GM18858 (cell line): ENCODE results near the gene PLCH2.
"Not testable (repeated sequence)": the region's sequence is repeated elsewhere in the genome, so short reads cannot be mapped to it uniquely, and the experiment has no call there.

ENCODE experiments used
- ATAC-seq: cut with Tn5 transposase; IDR thresholded peaks from one replicate; pipeline ENCODE4 v1.9.1; 2021; ENCODE audit not compliant: unreplicated experiment

PLCH2 gene

DNA sequence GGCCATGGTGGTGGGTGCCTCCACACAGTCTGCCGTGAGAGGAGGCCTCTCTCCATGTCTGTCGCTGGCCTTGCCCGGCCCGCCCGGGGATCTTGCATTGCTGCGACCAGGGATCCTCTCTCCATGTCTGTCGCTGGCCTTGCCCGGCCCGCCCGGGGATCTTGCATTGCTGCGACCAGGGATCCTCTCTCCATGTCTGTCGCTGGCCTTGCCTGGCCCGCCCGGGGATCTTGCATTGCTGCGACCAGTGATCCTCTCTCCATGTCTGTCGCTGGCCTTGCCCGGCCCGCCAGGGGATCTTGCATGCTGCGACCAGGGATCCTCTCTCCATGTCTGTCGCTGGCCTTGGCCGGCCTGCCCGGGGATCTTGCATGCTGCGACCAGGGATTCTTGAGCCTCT lies 35.7 kb upstream of the PLCH2 start:
- ATAC-seq: not testable (repeated sequence)

DNA sequence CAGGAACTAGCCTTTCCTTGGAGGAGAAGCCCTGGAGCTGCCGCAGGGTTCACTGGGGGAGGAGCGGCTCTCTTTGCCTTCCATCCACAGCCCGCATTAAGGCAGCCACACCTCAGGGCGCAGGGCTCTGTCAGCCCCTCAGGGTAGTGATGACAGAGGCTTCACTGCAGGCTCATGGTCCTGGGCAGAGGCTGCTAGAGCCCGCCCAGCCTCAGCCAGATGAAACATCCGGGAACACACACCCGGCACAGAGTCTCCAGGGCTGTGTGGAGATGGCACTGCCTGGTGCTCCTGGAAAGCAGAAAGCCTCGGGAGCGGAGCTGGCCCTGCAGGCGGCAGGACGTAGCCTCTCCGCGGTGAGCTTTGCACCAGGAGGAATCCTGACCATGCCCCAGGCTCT lies 34.3 kb upstream of the PLCH2 start:
- ATAC-seq: no peak

DNA sequence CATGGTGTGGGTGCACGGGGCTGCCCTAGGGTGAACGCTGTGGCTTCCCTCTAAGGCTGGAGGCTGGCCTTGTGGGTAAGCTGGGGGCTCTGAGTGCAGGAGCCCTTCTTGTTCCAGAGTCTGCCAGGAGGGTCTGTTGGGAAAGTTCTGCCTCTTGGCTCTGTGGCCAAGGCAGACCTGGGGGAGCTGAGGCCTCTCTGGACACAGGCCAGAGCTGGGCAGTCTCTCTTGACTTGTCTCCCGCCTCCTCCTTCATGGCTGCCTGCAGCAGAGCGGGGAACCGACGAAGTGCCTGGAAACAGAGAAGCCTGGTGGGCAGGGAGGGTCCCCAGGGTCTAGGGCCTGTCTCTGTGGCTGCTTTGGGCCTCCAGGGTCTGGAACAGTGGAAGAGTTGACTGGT lies 33.4 kb upstream of the PLCH2 start:
- no peak for ATAC-seq

DNA sequence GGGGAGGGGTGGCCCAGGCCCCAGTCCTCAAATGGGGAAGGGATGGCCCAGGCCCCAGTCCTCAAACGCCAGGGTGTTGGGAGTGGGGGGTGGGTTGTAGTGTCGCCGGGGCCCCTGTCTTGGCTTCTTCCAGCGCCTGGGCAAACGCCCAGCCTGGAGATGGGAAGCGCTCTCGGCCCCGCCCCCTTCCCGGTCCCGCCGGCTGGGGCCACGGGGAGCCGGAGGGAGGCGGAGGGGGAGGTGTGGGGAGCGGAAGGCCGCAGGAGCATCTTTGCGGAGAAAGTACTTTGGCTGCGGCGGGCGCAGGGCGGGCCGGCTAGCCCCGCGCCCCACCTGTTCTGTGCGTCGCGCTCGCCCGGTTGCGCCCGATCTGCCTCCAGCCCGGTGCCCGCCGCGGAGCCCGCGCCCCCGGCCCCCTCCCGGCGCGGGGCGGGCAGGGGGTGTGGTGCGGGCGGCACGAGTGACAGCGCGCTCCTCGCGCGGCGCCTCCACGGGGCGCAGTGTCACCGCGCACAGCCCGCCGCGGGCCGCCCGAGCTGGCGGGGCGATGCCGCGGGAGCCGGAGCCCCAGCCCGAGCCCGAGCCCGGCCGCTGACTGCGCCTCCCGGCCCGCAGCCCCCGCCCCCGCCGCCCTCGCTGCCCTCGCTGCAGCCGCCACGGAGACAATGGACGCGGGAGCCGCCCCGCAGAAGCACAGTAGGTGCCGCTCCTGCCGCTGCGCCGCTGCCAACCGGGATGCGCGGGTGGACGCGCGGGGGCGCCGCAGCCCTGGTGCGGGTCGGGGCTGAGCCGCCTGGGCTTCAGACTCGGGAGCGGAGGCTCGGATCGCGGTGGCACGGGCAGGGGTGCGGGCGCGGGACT lies 32.6 kb upstream of the PLCH2 start:
- no peak for ATAC-seq

DNA sequence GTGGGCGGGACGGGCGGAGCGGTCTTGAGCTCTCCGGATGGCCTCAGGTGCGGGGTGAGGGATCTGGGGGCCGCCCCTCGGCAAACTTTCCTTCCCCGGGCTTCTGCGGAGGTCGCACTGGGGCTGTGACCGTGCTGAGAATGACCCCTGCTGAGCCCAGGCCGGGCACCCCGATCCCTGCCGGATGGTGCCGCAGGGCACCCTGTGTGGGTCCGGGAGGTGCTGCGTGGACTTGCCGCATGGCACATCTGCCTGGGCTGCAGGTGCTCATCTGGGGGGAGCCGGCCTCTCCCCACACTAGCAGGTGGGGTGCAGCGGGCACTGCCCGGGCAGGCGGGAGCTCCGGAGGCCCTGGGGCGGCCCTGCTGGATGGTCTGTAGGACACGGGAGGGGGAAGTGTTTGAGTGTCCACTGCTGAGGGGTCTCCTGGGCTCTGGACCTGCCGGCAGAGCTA lies 31.9 kb upstream of the PLCH2 start:
- ATAC-seq: no peak

DNA sequence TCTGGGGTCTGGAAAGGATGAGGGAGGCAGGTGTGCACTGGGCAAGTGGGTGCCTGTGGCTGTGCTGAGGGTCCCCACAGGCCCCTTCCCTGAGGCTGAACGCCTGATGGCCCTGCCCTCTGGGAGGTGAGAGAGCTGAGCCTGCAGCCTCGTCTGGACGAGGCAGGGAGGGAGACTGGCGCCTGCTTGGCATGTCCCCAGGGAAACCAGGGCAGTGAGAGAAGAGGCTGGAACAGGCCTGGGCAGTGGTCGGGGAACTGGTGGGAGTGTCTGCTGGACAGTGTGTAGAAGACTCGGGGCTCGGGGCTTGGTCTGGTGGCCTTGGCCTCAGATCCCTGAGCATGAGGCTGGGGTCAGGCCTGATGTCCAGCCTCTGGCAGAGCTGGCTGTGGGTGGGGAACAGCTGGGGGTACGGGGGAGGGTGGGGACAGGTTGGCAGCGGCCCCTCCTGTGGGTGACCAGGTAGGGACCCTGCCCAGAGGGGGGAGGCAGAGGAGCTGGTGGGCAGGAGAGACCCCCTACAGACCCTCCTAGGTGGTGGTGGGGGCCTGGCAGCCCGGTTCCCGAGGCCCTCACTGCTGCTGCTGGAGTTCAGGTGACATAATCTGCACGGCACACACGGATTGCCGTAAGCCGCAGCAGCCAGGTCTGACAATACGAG lies 30.8 kb upstream of the PLCH2 start:
- ATAC-seq: no peak

DNA sequence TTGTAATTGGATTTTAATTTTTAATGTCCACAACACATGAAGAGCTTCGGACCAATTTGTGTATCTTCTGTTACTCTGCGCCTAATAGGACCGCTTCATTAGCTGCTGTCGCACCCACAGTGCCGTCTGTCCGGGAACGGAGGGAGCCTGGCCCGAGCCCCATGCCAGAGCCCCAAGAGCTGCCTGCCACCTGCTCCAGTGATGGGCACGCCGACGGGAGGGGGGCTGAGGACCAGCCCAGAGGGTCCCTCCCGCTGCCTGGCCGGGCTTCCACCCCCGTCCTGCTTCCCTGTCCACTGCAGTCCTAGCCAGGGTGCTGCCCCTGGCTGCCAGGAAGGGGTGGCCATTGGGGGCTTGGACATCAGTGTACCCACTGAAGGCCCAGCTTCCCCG lies 30.3 kb upstream of the PLCH2 start:
- no peak for ATAC-seq

DNA sequence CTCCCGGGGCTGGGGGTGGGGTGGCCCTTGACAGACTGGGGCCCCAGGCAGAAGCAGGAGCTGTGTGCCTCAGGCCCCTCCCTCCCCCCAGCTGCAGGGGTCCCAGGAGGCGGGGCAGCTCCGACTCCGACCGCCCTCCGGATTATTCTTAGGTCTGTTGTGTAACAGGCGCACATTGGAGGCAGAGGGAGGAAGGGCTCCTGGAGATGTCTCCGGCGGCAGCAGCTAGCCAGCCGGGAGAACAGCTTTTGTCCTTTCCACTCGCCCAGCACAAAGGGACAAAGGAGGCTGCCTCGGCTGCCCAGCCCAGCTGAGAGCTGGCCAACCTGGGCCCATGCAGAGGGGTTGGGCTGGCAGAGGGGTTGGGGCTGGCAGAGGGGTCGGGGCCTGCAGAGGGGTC lies 29.7 kb upstream of the PLCH2 start:
- ATAC-seq: no peak

DNA sequence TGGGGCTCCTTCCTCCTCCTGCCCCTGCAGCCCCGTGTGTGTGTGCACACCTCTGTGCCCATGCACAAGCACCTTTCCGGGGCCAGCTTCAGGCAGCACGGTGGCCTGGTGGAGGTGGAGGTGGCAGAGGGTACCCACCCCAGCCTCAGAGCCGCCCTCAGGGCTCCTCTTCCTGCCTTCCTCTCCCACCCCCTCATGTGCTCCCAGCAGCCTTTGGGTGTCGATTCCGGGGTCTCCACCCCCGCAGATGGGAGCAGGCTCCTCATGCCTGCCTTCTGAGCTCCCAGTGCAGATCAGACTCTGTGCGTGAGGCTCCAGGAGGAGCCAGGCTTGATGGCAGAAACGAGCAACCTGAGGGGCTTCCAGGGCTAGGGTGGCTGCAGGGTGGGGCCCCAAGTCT lies 29.2 kb upstream of the PLCH2 start:
- no peak for ATAC-seq

DNA sequence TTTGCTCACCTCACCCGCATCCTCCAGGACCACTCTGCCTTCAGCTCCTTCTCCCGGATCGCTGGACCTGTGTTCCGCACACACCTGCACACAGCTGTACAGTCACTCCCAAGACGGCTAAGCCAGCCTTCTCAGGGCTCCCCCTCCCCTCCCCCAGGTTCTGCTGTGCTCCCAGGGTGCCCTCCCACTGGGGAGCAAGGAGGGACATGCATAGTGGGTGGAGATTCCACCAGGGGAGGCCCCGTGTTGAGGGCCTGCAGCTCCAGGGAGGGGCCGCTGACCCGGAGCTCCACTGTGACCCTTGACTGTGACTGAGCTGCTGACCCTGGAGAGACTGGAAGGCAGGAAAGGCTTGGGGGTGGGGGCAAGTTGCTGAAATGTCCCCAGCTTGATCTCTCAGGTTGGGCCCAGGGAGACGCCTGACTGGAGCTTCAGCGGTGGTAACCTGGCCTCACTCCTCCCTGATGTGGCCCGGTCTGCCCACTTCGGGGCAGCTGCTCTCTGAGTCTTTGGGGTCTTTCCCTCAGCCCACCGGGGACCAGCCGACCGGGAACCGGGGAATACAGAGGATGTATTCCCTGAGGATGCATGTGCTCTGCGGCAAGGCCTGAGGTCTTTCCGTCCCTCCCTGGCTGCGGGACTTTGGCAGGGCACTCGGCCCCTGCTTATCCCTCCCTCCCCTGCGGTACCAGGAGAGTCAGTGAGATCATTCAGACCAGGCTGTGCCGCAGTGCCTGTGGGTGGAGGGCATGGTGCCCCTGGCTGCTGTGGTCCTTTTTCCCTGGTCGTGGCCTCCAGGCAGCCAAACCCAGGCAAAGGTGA lies 28.6 kb upstream of the PLCH2 start:
- ATAC-seq: no peak

DNA sequence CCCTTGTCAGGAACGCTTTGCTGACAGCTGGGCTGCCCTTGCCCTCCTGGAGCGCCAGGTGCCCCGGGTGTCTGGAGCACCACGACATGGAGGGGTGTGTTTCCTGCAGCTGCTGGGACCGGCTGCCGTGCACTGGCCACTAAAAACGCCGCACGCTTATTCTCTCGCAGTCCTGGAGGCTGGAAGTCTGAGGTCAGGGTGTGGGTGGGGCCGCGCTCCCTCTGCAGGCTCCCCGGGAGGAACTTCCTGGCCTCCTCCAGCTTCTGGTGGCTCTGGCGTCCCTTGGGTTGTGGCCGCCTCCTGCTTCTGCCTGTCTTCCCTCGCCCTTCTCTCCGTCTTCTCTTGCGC lies 28.0 kb upstream of the PLCH2 start:
- ATAC-seq: no peak

DNA sequence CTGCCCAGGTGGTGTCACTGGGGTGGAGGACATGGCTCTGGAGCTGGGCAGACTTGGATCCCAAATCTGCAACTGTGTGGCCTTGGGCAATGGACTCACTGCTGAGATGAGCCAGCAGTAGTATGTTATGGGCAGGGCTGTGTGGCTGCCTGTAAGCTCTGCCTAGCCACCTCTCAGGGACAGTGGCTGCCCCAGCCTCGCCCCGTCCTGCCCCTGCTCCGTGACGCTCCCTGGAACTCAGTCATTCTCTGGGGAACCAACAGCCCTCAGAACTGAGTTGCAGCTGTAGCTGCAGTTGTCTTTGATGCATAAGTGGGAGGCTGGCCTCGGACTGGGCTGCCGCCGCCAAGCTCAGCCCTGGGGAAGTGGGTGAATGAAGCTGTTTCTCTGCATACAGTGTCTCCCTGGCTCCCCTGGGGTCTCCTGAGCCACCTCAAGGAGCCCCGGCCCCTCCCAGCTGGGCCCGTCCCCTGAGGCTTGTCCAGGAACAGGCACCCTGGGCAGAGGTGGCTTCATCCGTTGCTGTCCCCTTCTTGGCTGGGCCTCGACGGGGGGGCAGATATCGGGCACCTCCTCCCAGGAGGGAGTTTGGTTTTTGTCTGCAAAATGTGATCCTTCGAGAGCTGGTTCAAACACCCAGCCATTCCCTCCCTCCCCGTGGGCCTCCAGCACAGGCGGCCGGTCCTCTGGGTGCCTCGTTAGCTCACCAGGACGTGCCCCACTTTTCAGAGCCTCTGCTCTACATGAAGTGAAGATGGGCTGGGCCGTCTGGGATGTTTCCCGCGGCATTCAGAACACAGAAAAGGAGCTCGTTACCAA lies 26.2 kb upstream of the PLCH2 start:
- ATAC-seq: no peak

DNA sequence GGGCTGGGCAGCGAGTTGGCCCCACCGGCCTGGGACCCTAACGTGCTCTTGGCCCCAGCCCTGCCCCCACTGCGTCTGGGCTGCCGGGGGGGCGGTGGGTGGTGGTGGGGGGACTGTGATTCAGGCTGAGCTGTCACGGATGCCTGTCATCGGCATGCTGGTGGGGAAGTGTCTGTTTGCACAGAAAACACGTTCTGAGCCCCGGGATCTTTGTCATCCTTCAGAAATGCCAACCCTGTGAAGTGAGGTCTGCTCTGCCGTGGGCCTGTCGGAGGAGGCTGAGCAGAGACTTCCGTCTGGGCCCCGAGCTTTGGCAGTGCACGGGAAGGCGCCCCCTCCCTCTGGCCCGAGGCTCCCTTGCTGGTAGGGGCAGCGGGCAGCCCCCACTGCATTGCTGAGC lies 24.3 kb upstream of the PLCH2 start:
- ATAC-seq: no peak

DNA sequence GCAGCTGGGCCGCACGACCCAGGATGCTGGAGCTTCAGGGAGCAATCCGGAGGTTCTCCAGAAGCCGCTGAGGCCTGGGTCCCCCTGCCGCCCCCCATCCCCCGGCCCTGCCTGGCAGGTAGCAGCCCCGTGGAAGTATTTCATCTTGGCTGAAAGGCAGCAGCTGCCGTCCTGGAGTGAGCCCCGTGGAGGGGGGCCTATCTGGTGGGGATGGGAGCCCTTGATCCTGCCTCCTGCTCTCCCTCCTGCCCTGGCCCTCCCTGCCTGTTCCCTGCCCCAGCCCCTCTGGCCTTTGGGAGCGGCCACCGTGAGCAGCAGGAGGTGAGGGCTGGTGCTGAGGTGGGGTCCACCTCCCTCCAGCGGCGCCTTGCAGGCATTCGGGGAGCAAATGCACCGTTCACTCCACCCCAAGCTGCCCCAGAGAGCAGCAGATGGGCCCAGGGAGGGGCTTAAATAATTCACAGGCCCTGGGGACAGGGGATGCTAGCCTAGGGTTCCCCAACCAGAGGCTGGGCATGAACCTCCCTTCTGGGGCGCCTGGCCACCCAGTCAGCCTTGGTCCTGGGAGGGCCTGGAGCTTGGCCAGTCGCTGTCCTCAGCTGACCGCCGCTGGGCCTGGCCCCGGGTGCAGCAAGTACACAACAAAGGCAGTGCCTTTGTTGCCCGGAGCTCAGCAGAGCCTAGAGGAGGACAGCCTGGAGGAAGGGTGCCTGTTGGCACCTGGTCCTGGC lies 23.7 kb upstream of the PLCH2 start:
- ATAC-seq: no peak

DNA sequence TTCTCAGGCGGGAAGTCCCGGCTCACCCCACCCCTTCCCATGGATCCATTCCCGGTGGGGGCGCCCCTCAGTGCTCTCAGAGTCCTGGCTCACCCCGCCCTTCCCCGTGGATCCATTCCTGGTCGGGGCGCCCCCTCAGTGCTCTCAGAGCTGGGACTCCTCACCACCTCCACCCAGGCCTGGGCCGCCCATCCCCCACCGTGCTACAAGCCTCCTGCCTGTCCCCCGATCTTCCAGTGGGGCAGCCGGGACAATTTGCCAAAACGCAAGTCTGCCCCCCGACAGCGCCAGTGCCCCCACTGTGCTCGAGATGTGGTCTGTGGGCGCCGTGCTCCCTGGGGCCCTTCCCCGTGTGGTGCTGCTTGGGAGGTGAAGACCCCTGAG lies 23.2 kb upstream of the PLCH2 start:
- no peak for ATAC-seq

DNA sequence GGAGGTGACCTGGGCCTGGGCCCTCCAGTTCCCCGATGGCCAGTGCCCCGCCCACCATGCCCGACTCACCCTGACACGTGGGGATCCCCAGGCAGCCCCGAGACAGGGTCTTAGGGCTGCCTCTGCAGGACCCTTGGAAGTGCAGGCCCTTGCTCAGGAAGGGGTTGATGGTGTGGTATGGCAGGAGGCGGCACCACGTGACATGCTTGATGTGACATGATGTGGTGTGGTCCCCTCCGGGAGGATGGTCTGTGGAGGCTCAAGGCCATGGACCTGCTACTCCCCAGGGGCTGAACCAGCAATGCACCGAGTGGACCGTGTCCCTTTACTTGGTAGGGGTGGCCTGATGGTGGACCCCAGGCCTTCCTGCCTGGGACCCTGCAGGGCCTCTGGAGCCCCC lies 21.9 kb upstream of the PLCH2 start:
- no peak for ATAC-seq

DNA sequence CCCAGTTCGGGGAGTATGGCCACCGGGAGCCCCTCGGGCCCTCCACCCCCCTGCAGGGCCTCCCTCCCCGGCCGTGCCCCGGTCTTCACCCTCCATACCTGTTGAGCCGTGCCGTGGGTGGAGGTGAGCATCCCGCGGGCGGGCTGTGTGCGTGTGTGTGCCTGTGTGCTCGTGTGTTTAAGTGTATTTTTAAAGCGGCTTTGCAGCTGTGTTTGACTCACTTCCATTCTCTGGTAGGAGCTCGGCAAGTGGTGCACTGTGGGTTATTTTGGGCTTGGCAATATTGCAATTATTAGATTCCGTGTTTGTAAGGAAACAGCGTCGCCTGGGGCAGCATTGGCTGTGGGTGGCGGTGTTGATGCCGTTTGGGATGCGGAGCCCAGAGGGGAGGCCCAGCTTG lies 20.3 kb upstream of the PLCH2 start:
- ATAC-seq: no peak

DNA sequence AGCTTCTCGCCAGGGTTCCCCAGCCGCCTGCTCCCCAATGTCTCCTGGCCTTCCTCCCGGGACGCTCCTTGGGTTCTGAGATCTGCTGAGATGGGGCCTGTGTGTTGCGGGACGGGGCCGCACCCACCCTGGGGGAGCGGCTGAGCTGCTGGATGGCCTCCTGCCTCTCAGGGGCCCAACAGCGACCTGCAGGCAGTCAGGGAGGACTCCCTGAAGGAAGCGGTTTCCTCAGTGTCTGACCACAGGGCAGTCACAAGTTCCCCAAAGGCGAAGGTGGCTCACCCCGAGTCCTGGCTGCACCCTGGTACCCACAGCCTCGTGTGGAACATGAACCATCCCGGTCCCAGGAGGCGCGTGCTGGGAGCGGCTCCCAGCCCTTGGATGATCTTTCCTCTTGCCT lies 18.6 kb upstream of the PLCH2 start:
- ATAC-seq: no peak

DNA sequence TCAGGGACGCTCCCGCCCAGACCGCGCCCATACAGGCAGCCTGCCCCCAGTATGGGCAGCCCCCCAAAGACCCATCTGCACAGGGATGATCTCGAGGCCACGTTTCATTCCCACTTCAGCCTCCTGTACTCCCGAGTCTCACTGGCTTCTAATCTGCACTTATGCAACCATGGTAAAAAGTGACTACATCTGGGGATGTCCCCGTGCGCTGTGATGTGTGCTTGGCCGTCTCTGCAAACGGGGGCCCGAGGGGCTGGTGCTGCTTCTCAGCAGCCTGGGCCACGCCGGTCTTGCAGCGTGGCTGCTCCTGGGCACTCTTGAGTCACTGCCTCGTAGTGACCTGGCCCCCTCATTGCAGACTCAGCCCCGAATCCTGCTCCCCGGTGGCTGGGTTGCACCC lies 17.4 kb upstream of the PLCH2 start:
- ATAC-seq: no peak

DNA sequence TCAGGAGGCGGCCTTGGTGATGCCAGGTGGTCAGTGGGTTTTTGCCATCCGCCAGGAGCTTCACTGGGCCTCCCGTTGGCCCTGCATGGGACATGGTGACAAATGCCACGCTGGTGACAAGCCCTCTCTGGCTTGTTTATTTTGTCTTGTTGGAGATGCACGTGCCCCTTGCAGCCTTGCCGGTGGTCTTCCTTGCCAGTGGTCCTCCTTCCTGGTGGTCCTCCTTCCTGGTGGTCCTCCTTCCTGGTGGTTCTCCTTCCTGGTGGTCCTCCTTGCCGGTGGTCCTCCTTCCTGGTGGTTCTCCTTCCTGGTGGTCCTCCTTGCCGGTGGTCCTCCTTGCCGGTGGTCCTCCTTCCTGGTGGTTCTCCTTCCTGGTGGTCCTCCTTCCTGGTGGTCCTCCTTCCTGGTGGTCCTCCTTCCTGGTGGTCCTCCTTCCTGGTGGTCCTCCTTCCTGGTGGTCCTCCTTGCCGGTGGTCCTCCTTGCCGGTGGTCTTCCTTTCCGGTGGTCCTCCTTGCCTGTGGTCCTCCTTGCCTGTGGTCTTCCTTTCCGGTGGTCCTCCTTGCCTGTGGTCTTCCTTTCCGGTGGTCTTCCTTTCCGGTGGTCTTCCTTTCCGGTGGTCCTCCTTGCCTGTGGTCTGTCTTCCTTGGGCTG lies 16.9 kb upstream of the PLCH2 start:
- ATAC-seq: not testable (repeated sequence)
